HepG2 (cell line): ENCODE data around the gene FKBP9. TPM values are rescaled to one million over a fixed set of nuclear protein-coding genes. Genes with fewer than 3 reads are reported as not detected.

Experiments
- ATAC-seq: fragments of 200-7000 bp; cut with Tn5 transposase; 3 replicates; pipeline ENCODE4 v1.9.1; 2020; ENCODE audit warnings: mild to moderate bottlenecking, moderate library complexity
- BruUV-seq: library from RNA; stranded (reverse); fragments of 400-500 nt; replicated peaks from 2 replicates; lab custom pipeline; 2021; lab: Mats Ljungman, UMichigan
- CTCF ChIA-PET: fragments of 300-600 bp; formaldehyde crosslinking; extraction: SDS; loops from one replicate; lab custom pipeline; 2021; ENCODE audit warnings: low total read pairs, inconsistent platforms, low intra/inter-chr PET ratio; lab: Yijun Ruan, JAX
- POLR2A ChIA-PET: fragments of 350-600 bp; sonication (Branson Sonifier 250); formaldehyde crosslinking; loops from one replicate; lab custom pipeline; 2020; ENCODE audit warnings: antibody characterized with exemption, inconsistent platforms; lab: Yijun Ruan, JAX
- DNase-seq: peaks from one replicate; pipeline ENCODE4 v3.0.0-alpha.2; 2015; ENCODE audit warnings: low spot score
- FAIRE-seq: peaks from 3 replicates; lab custom pipeline; 2011; peaks lifted over from hg19 to GRCh38; lab: Jason Lieb, UNC
- H2AFZ ChIP-seq: one replicate; pipeline ENCODE4 v1.6.1; 2011; ENCODE audit warnings: low read length, inconsistent platforms
- H3K27ac ChIP-seq: fragments of 300-600 bp; 3 replicates; pipeline ENCODE4 v1.8.0; 2011; ENCODE audit warnings: mixed run types, mild to moderate bottlenecking, mixed read lengths, low read length, inconsistent platforms; ENCODE audit not compliant: insufficient read depth; ENCODE audit errors: extremely low read length
- H3K27me3 ChIP-seq, 2 experiments: fragments of 200-600 bp in 1 of 2; 2 replicates in 1 of 2; 3 replicates in 1 of 2; pipeline versions ENCODE4 v1.6.0 to v1.8.0; 2011; ENCODE audit warnings: low read length in 2 of 2, mild to moderate bottlenecking in 2 of 2, moderate library complexity in 2 of 2, inconsistent platforms in 1 of 2; ENCODE audit not compliant: insufficient read depth in 2 of 2, control insufficient read depth in 1 of 2
- H3K36me3 ChIP-seq, 2 experiments: fragments of 200-600 bp in 1 of 2; replicated peaks in 1 of 2; 2 replicates in 1 of 2; 3 replicates in 1 of 2; pipeline versions ENCODE4 v1.5.1 to v1.8.0; 2011; ENCODE audit warnings: low read length in 2 of 2, inconsistent platforms in 1 of 2; ENCODE audit not compliant: insufficient read depth in 2 of 2, control insufficient read depth in 1 of 2
- H3K4me1 ChIP-seq: 2 replicates; pipeline ENCODE4 v1.5.1; 2012; ENCODE audit warnings: low read length, inconsistent platforms; ENCODE audit not compliant: insufficient read depth
- H3K4me2 ChIP-seq: 2 replicates; pipeline ENCODE4 v1.6.0; 2011; ENCODE audit warnings: low read depth, low read length, inconsistent platforms
- H3K4me3 ChIP-seq, 3 experiments: fragments of 200-600 bp in 1 of 3; sonication (generic), shearing (Covaris generic) in 1 of 3; replicated peaks in 1 of 3; 2 replicates each; pipeline ENCODE4 v1.5.1; 2011 to 2016; ENCODE audit warnings: low read length in 3 of 3, inconsistent platforms in 2 of 3, low read depth in 2 of 3, mild to moderate bottlenecking in 2 of 3, control low read depth in 1 of 3, mixed read lengths in 1 of 3; ENCODE audit not compliant: insufficient read depth in 1 of 3
- H3K79me2 ChIP-seq: one replicate; pipeline ENCODE4 v1.6.1; 2011; ENCODE audit warnings: low read length, inconsistent platforms; ENCODE audit not compliant: insufficient read depth
- H3K9ac ChIP-seq: 2 replicates; pipeline ENCODE4 v1.6.0; 2011; ENCODE audit warnings: mild to moderate bottlenecking, low read depth, low read length, inconsistent platforms; ENCODE audit not compliant: insufficient read depth
- H3K9me3 ChIP-seq: 2 replicates; pipeline ENCODE4 v1.5.1; 2012; ENCODE audit warnings: mild to moderate bottlenecking, low read length
- H4K20me1 ChIP-seq: 2 replicates; pipeline ENCODE4 v1.6.0; 2011; ENCODE audit warnings: inconsistent platforms, mild to moderate bottlenecking, low read length, moderate library complexity; ENCODE audit not compliant: insufficient read depth
- ADNP ChIP-seq: sonication (generic); formaldehyde crosslinking; IDR thresholded peaks from 2 replicates; pipeline ENCODE4 v1.4.0; 2020; ENCODE audit warnings: missing genetic modification reagents
- GPN1 ChIP-seq: sonication (generic); formaldehyde crosslinking; IDR thresholded peaks from 2 replicates; pipeline ENCODE4 v1.5.1; 2020; ENCODE audit warnings: missing genetic modification reagents, borderline replicate concordance
- HIVEP1 ChIP-seq: sonication (generic); formaldehyde crosslinking; IDR thresholded peaks from 2 replicates; pipeline ENCODE4 v1.4.0; 2020; ENCODE audit warnings: mild to moderate bottlenecking, missing genetic modification reagents
- MAF1 ChIP-seq: sonication (generic); formaldehyde crosslinking; IDR thresholded peaks from 2 replicates; pipeline ENCODE4 v1.5.0; 2020; ENCODE audit warnings: missing genetic modification reagents, borderline replicate concordance
- MAFF ChIP-seq: IDR thresholded peaks from 2 replicates; pipeline ENCODE4 v1.6.1; 2011; ENCODE audit warnings: low read depth, low read length, improper control_type of control experiment
- MAFK ChIP-seq, 2 experiments: IDR thresholded peaks in 1 of 2; conservative IDR thresholded peaks in 1 of 2; 2 replicates each; pipeline ENCODE4 v1.6.1; 2011; ENCODE audit warnings: improper control_type of control experiment in 2 of 2, low read length in 2 of 2
- MTF2 ChIP-seq: sonication (generic); formaldehyde crosslinking; IDR thresholded peaks from 2 replicates; pipeline ENCODE4 v1.5.0; 2020; ENCODE audit warnings: missing genetic modification reagents, borderline replicate concordance
- NBN ChIP-seq: fragments of 450-650 bp; conservative IDR thresholded peaks from 2 replicates; pipeline ENCODE4 v1.6.1; 2017
- NKX3-1 ChIP-seq: sonication (generic); formaldehyde crosslinking; IDR thresholded peaks from 2 replicates; pipeline ENCODE4 v1.5.0; 2020; ENCODE audit warnings: missing genetic modification reagents
- POGK ChIP-seq: sonication (generic); formaldehyde crosslinking; conservative IDR thresholded peaks from 2 replicates; pipeline ENCODE4 v1.8.0; 2022; ENCODE audit warnings: mild to moderate bottlenecking, moderate library complexity, missing genetic modification reagents
- SMAD9 ChIP-seq: sonication (generic); formaldehyde crosslinking; IDR thresholded peaks from 2 replicates; pipeline ENCODE4 v1.5.1; 2020; ENCODE audit warnings: mild to moderate bottlenecking, missing genetic modification reagents
- SPEN ChIP-seq: sonication (generic); formaldehyde crosslinking; IDR thresholded peaks from 2 replicates; pipeline ENCODE4 v1.5.1; 2020; ENCODE audit warnings: low read depth, mild to moderate bottlenecking, missing genetic modification reagents
- ZNF329 ChIP-seq: sonication (generic); formaldehyde crosslinking; IDR thresholded peaks from 2 replicates; pipeline ENCODE4 v1.9.0; 2021; ENCODE audit warnings: low read depth, mild to moderate bottlenecking, missing genetic modification reagents
- ZNF687 ChIP-seq: sonication (generic); formaldehyde crosslinking; IDR thresholded peaks from 2 replicates; pipeline ENCODE4 v1.5.1; 2020; ENCODE audit warnings: mild to moderate bottlenecking, missing genetic modification reagents, moderate library complexity
- ZSCAN5A ChIP-seq: sonication (generic); formaldehyde crosslinking; IDR thresholded peaks from 2 replicates; pipeline ENCODE4 v1.8.0; 2022; ENCODE audit warnings: mild to moderate bottlenecking, missing genetic modification reagents, borderline replicate concordance
- WGBS: methylation state at CpG from one replicate; pipeline ENCODE4 v1.1.6; 2017; ENCODE audit warnings: low lambda C conversion rate; 5-methylcytosine and 5-hydroxymethylcytosine counted together
- in situ Hi-C: cut with HindIII; loops from 2 replicates; pipeline ENCODE4 v1.10.0; 2017; ENCODE audit warnings: low pct_unique_long_range_greater_than_20kb; ENCODE audit not compliant: extremely low pct_ligation_motif_present
- intact Hi-C: fragments of 100-400 bp; cut with micrococcal nuclease; formaldehyde crosslinking; loops from one replicate; pipeline ENCODE4 v1.10.0; 2022; ENCODE audit not compliant: unreplicated experiment
- polyA plus RNA-seq, 8 experiments: library from polyadenylated mRNA; depleted of rRNA in 3 of 8; stranded (reverse) in 7 of 8; unstranded in 1 of 8; fragments of >200 nt; fragmentation: Illumina TruSeq in 4 of 8; extraction: Trizol in 4 of 8; gene quantifications; 2 replicates each; pipeline versions ENCODE4 v1.2.1 to v1.2.3, GENCODE V29; 2011 to 2016; ENCODE audit warnings: low read depth in 4 of 8, missing spikeins in 1 of 8, mixed read lengths in 1 of 8; ENCODE audit not compliant: insufficient read depth in 1 of 8
- total RNA-seq, 5 experiments: library from RNA; depleted of rRNA; stranded (reverse); fragments of >200 nt; fragmentation: Illumina TruSeq; extraction: Trizol; gene quantifications; 2 replicates each; pipeline ENCODE4 v1.2.3, GENCODE V29; 2016; ENCODE audit warnings: low read depth in 1 of 5

The FKBP9 gene
- total and polyA plus RNA-seq, 2 of the 13 experiments (the other 11 are each of a cell fraction or from before 2014, with no cell fraction given) = 34.0 to 41.5 TPM

GRCh38 chr7:32943252-32944030 lies 13.8 kb upstream of the FKBP9 start (continued):
- peak; percentile 44 for TF ChIP-seq ZNF687 (CRISPR knock-in tag)
- TF ChIP-seq POGK (CRISPR knock-in tag) = no peak

GRCh38 chr7:32947420-32947983 lies 9.7 kb upstream of the FKBP9 start:
- H3K36me3 ChIP-seq = no peaks in the 10 kb centered on the region
- peaks cover 5% of the 10 kb centered on the region for H3K9me3 ChIP-seq
- POLR2A ChIA-PET = interaction anchor here (1.6 kb wide), 1 partner anchor 10 kb away, joined by 4 read pairs; the partner anchor contains the start of gene FKBP9
- intact Hi-C loops = no loop called here
- ATAC-seq (no peak), FAIRE-seq (no peak), DNase-seq (no peak)
- BruUV-seq = no TSS peak
- no peak overlapping the region for H3K4me2 ChIP-seq
- H3K9ac ChIP-seq = no peak overlapping the region
- peaks cover 33% of the 10 kb centered on the region for H3K4me1 ChIP-seq
- H4K20me1 ChIP-seq = no peaks in the 10 kb centered on the region
- 11% methylated on average over 3 of the region's 3 CpGs for WGBS
- peaks cover 0 to 2% of the 10 kb centered on the region in 2 experiments; a peak in 1 of 5 replicates for H3K27me3 ChIP-seq
- no peak overlapping the region for H2AFZ ChIP-seq
- in situ Hi-C loops = no loop called here
- CTCF ChIA-PET = no interaction called here
- no peaks in the 10 kb centered on the region for H3K79me2 ChIP-seq
- no peak overlapping the region for H3K4me3 ChIP-seq
- H3K27ac ChIP-seq = no peak overlapping the region
- peak; percentile 84 to 89 for TF ChIP-seq MAFK (conservative IDR thresholded peaks at IDR 0.05 in 1 of 2, IDR thresholded peaks at IDR 0.05 in 1 of 2; ENCODE audit: low read length in 2 of 2)
- peak; percentile 78; the same call in 1 of the 2 replicates for TF ChIP-seq NKX3-1 (CRISPR knock-in tag)
- no peak for TF ChIP-seq SMAD9 (CRISPR knock-in tag)
- TF ChIP-seq ZNF329 (CRISPR knock-in tag) = peak; percentile 95
- no peak for TF ChIP-seq MAF1
- no peak for TF ChIP-seq GPN1 (CRISPR knock-in tag)
- no peak for TF ChIP-seq ADNP
- TF ChIP-seq MTF2 = no peak
- no peak for TF ChIP-seq HIVEP1 (CRISPR knock-in tag)
- no peak for TF ChIP-seq NBN
- TF ChIP-seq SPEN (CRISPR knock-in tag) = no peak
- TF ChIP-seq ZSCAN5A (CRISPR knock-in tag) = no peak
- TF ChIP-seq MAFF = peak; percentile 82
